ENCODE measurements around the gene LRBA.

The LRBA gene

GRCh38 chr4:150862829-150863228, 152.3 kb downstream of the LRBA start:
- no peak for DNase-seq

GRCh38 chr4:150859453-150859852, 155.6 kb downstream of the LRBA start:
- DNase-seq: no peak

- no peak for DNase-seq
Measured at GRCh38 chr4:150855981-150856510, 159.0 kb downstream of the LRBA start.

- no peak for DNase-seq
Measured at GRCh38 chr4:150854600-150854999, 160.5 kb downstream of the LRBA start.

- no peak for DNase-seq
Measured at GRCh38 chr4:150853882-150854281, 161.2 kb downstream of the LRBA start.

- DNase-seq: no peak
Measured at GRCh38 chr4:150852216-150852615, 162.9 kb downstream of the LRBA start.

- no peak for DNase-seq
Measured at GRCh38 chr4:150849016-150849415, 166.1 kb downstream of the LRBA start.

- no peak for DNase-seq
Measured at GRCh38 chr4:150828159-150828558, 186.9 kb downstream of the LRBA start.

- no peak for DNase-seq
Measured at GRCh38 chr4:150827226-150827625, 187.9 kb downstream of the LRBA start.

GRCh38 chr4:150826306-150826705, 188.8 kb downstream of the LRBA start:
- no peak for DNase-seq

- no peak for DNase-seq
Measured at GRCh38 chr4:150822407-150822806, 192.7 kb downstream of the LRBA start.

GRCh38 chr4:150821641-150822040, 193.4 kb downstream of the LRBA start:
- DNase-seq: no peak

GRCh38 chr4:150820409-150820808, 194.7 kb downstream of the LRBA start:
- DNase-seq: no peak

GRCh38 chr4:150818661-150819060, 196.4 kb downstream of the LRBA start:
- DNase-seq: no peak

GRCh38 chr4:150817804-150818528, 197.1 kb downstream of the LRBA start:
- DNase-seq: no peak

GRCh38 chr4:150817017-150817416, 198.1 kb downstream of the LRBA start:
- no peak for DNase-seq

- DNase-seq: no peak
Measured at GRCh38 chr4:150816491-150816890, 198.6 kb downstream of the LRBA start.

- no peak for DNase-seq
Measured at GRCh38 chr4:150814873-150815272, 200.2 kb downstream of the LRBA start.

- DNase-seq: no peak
Measured at GRCh38 chr4:150805183-150806025, 209.7 kb downstream of the LRBA start.

- DNase-seq: no peak
Measured at GRCh38 chr4:150801833-150802232, 213.3 kb downstream of the LRBA start.

- DNase-seq: no peak
Measured at GRCh38 chr4:150799207-150799606, 215.9 kb downstream of the LRBA start.

- DNase-seq: no peak
Measured at GRCh38 chr4:150794706-150795105, 220.4 kb downstream of the LRBA start.

GRCh38 chr4:150789864-150790263, 225.2 kb downstream of the LRBA start:
- no peak for DNase-seq

GRCh38 chr4:150784939-150785338, 230.1 kb downstream of the LRBA start:
- DNase-seq: no peak
